ENCODE measurements around the gene PCDHAC2.

The PCDHAC2 gene, protein sequence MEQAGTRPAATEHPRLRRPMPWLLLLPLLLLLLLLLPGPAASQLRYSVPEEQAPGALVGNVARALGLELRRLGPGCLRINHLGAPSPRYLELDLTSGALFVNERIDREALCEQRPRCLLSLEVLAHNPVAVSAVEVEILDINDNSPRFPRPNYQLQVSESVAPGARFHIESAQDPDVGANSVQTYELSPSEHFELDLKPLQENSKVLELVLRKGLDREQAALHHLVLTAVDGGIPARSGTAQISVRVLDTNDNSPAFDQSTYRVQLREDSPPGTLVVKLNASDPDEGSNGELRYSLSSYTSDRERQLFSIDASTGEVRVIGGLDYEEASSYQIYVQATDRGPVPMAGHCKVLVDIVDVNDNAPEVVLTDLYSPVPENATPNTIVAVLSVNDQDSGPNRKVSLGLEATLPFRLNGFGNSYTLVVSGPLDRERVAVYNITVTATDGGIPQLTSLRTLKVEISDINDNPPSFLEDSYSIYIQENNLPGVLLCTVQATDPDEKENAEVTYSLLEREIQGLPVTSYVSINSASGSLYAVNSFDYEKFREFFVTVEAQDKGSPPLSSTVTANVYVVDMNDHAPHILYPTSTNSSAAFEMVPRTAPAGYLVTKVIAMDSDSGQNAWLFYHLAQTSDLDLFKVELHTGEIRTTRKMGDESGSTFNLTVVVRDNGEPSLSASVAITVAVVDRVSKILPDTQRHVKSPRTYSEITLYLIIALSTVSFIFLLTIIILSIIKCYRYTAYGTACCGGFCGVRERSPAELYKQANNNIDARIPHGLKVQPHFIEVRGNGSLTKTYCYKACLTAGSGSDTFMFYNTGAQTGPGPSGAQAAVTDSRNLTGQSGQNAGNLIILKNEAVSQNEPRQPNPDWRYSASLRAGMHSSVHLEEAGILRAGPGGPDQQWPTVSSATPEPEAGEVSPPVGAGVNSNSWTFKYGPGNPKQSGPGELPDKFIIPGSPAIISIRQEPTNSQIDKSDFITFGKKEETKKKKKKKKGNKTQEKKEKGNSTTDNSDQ

DNA sequence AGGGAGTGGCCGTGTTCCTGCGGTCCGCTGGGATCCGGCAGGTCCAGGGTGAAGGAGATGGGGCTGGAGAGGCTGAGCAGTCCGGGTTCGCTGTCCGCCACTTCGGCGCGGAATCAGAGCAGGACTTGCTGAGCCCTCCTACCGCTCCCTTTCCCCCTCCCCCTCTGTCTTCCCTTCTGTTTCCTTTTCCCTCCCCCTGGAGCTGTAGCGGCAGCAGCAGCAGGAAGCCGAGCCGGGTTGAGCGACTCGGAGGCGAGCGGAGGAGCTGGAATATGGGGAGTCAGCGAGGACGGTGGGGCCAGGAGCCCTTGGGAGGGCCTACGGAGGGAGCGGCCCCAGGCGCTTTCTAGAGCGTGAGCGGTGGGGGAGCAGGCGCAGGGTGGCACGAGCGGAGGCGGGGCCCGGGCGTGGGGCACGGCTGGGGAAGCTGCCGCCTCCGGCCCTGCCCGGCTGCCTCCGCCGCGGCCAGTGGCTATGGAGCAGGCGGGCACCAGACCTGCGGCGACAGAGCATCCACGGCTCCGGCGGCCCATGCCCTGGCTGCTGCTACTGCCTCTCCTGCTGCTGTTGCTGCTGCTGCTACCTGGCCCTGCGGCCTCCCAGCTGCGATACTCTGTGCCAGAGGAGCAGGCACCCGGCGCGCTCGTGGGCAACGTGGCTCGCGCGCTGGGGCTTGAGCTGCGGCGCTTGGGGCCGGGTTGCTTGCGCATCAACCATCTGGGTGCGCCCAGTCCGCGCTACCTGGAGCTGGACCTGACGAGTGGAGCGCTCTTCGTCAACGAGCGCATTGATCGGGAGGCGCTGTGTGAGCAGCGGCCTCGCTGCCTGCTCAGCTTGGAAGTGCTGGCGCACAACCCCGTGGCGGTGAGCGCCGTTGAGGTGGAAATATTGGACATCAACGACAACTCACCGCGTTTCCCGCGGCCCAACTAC, at the start of gene PCDHAC2:
Gene PCDHAC2, plus strand, starts transcription at position 184 of the 933 bp plus-strand sequence. Its CDS starts 291 bp downstream, at position 475.
- DNase-seq (ENCODE audit: low spot score): no peak

DNA sequence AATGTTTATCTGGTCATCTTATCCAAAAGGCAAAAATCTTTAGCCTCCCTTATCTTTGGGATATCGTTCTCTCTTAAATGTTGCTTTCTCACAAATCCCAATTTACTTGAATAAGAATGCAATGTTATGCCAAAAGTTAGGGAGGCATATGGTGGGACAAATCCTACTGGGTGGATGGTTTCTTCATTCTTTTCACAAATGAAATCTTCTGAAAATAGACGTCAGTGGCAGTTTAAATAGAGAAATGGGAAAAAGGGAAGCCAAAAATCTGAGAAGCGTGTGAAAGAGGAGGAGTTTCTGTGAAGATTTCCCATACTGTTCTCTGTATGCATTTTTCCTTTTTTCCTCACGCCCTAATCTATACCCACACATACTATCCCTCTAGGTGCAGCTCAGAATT, 42.7 kb upstream of the PCDHAC2 start:
- DNase-seq (ENCODE audit: low spot score): no peak

DNA sequence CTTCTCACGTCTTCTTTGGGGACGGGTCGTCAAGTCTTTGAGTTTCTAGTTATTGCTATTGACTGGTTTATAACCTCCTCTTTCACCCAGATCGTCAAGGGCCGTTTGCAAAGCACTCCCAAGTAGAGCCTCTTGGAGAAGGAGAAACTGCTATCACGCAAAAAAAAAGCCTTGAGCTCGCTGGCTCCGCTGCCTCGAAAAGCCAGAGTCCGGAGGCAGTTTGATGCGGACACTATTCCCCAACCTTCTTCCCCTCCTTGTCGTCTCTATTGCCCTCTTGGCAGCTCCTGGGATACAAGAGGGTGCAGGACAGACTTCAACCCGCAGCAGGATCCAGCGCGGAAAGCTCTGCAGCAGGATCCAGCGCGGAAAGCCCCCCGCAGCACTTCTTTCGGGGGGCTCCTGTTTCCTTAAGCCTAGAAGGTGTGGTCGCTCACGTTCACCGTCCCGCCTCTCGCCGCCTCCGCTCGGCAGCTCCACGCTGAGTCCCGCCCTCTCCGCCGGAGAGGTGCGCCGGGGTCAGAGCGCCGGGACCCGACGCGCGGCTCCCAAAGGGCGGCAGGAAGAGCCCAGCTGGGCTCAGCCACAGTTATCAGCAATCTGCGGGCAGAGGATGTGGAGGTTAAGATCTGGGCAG, 40.4 kb upstream of the PCDHAC2 start, which contains the start of gene PCDHAC1:
Gene PCDHAC1, plus strand, starts transcription at position 494 of the 637 bp plus-strand sequence. CDS start 594 bp downstream, outside the sequence.
- DNase-seq (ENCODE audit: low spot score): no peak

DNA sequence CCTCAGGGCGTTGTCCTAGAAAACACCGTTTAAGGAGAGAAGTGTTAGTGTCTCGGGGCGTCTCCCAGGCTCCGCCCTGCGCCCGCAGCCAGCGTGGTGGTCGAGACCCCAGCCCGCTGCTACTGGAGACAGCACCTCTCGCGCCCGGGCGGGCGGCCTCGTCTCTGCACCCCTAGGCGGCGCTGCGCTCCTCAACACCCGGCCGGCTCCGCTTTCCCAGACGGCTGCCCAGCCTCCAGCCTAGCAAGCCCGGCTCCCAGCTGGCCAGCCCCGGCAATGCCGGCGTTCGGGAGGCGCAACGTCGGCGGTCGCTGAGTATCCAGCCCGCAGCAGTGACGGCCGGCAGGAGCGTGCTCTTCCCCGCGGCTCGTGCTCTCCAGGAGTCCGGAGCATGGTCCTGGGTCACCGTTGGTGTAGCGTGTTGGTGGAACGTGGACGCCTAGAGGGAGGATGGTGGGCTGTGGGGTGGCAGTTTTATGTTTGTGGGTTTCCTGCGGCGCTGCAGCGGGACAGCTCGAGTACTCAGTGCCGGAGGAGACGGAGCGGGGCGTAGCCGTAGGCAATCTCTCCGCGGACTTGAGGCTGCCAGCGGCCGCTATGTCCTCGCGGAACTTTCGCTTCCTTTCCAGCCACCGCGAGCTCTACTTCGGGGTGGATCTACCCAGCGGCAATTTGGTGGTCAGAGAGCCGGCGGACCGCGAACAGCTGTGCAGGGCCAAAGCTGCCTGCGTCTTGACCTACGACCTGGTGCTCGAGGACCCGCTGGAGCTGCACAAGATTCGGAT, 39.6 kb upstream of the PCDHAC2 start:
- DNase-seq (ENCODE audit: low spot score): no peak

DNA sequence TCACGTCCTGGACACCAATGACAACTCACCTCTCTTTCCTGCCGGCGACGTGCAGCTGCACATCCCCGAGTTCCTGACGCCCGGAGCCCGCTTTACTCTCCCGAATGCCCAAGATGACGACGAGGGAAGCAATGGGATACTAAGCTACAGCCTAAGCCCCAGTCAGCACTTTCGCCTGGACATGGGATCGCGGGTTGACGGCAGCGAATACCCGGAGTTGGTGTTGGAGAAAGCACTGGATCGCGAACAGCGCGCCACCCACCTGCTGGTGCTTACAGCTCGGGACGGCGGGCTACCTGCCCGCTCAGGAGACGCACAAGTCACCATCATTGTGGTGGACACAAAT, 39.1 kb upstream of the PCDHAC2 start:
- DNase-seq (ENCODE audit: low spot score): no peak

DNA sequence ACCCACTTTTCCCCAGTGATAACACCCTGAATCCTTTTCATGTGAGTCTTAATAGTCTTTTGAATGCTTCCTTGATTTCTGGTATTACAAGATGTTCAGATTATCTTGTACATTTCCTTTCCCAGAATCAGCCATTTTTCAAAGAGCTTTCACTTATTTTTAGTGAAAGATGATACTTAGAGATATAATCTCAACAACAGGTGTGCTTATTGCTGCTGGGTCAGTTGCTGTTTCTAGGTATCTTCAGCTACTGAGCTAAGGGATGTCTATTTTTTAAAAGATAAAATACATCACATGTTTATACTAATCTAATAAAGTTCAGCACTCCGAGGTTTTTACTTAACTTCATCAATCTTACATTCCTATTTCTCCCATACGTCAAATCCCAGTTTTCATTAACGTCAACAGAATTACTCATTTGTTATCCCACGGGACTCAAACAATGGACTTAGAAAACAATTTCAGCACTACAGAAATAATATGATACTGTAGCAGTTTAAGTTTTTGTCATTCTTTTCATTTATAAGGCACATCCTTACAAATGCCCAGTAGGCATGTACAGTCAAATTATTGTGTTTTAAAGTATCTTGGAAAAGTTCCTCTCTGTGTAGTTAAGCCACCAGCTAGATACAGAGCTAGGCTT, 31.2 kb upstream of the PCDHAC2 start:
- no peak for DNase-seq (ENCODE audit: low spot score)

DNA sequence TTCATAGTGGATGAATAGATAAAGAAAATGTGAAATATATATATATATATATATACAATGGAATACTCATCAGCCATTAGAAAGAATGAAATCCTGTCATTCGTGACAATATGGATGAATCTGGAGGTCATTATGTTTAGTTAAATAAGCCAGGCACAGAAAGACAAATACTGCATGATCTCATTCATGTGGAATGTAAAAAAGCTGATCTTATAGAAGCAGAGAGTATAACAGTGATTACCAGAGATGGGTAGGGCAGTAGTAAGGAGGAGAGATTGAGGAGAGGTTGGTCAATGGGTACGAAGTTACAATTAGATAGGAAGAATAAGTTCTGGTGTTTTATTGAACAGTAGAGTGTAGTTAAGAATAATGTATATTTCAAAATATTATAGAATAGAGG, 19.7 kb upstream of the PCDHAC2 start:
- no peak for DNase-seq (ENCODE audit: low spot score)

DNA sequence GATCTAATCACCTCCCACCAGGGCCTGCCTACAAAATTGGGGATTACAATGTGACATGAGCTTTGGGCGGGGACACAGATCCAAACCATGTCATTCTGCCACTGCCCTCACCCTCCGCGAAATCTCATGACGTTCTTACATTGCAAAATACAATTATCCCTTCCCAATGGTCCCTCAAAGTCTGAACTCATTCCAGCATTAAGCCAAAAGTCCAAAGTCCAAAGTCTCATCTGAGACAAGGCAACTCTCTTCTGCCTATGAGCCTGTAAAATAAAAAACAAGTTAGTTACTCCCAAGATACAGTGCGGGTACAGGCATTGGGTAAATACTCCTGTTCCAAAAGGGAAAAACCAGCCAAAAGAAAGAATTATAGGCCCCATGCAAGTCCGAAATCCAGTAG, 14.6 kb upstream of the PCDHAC2 start:
- no peak for DNase-seq (ENCODE audit: low spot score)

DNA sequence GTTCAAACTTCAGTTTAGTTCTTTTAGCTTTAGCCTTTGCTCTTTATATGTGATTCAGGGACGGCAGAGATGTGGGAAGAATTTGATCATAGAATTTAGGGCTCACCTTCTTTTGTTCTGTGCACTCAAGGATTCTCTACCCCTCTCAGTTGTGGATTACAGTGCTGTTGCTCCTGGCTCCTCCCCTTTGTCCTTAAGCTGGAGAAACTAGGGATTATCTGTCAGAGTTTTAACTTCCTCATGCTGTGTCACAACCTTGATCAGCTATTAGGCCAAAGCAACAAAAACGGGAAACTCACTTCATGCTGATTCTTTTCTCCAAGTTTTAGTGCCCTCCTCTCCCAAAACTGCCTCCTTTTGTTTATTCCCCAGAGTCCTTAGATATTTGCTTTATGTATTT, 13.0 kb upstream of the PCDHAC2 start:
- no peak for DNase-seq (ENCODE audit: low spot score)

DNA sequence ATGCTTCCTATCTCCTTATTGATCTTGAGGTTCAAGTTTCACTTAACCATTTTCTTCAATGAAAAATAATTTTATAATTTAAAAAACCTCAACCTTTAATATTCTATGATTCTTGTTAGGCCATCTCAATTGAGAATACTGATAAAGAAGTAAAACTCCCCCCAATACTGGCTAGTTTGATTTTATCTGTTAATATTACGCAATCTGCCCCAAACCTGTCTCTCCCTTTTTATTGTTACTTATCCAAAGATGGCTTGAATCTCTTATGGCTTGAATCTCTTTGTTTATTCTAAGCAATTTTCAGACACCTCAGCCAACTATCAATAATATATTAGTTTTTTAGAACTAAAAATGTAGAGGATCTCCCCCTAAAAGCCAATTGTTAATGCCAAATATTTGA, 4.1 kb upstream of the PCDHAC2 start:
- DNase-seq (ENCODE audit: low spot score): no peak

DNA sequence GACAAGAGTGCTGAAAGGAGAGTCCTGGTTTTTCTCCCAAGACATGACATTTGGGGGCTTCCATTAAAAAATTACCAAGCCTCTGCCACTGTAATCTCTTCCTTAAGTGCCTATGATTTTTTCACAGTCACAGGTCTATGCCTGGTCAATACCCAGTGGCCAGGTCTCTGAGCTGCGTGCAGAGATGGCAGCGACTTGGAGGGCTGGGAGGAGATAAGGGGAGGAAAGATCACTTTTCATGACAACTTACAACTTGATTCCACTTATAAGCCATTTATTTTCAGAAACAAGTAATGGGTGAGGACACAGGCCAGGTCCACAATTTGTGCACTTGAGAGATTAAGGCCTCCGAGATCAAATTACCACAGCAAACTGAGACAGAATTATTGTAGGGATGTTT, 1.9 kb upstream of the PCDHAC2 start:
- no peak for DNase-seq (ENCODE audit: low spot score)

DNA sequence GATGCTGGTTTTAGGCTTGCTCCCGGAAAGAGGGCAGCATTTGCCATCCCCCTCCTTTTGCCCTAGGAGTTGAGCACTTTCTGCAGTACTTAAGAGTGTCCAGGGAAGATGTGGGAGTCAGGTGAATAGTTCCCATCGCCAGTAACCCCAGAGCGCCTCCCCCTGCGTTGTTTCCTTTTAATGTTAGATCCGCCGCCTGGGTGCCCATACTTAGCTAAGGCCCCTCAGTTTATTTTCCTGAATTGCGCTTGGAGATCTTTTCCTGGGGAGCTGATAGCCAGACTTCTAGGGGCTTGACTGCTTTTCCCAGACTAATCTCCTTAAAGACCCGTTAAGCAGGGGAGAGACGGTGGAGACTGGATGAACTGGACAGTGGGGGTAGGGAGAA, 377 bp upstream of the PCDHAC2 start:
- DNase-seq (ENCODE audit: low spot score): no peak

DNA sequence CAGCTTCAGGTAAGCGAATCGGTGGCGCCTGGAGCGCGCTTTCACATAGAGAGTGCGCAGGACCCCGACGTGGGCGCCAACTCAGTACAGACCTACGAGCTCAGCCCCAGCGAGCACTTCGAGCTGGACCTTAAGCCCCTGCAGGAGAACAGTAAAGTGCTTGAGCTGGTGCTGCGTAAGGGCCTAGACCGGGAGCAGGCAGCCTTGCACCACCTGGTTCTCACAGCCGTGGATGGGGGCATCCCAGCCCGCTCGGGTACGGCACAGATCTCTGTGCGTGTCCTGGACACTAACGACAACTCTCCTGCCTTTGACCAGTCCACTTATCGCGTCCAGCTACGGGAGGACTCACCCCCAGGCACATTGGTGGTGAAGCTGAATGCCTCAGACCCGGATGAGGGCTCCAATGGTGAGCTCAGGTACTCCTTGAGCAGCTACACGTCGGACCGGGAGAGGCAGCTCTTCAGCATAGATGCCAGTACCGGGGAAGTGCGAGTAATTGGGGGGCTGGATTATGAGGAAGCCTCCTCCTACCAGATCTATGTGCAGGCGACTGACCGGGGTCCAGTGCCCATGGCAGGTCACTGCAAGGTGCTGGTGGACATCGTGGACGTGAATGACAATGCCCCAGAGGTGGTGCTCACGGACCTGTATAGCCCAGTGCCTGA, 1.1 kb downstream of the PCDHAC2 start:
- DNase-seq (ENCODE audit: low spot score): no peak

DNA sequence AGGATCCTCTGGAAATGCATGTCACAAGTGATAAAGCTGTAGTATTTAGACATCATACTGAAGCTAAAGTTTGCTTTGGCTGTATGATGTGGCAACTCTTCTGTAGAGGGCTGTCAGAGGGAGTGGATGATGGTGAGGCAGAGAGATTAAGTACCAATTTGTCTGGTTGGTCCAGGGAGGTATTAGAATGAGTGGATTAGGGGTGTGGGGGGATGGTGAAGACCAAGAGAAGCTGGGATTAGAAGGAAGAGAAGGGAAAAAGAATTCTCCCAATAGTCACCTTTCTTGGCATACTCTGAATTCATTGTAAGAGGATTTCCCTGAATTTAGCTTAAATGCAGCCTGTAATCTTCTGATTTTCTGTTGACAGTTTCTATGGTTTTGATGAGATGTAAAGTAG, 3.6 kb downstream of the PCDHAC2 start:
- DNase-seq (ENCODE audit: low spot score): no peak

DNA sequence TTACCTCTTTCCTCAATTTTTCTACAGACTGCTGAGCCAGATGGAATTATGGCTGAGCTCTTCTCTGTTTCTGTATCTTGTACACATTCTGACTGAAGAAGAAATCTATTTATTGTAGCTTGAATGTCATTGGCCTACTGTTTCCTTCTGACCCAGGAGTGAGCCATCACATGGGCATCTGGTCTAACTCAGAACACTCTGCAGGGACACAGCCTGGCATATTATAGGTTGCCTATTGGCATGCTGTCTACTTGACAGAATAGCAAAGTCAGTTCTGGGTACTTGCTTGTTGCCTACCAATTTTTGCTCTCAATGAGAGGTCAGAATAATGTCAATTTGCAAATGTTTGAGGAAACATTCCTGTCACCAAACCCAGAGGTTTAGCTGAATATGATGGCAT, 7.3 kb downstream of the PCDHAC2 start:
- DNase-seq (ENCODE audit: low spot score): no peak

DNA sequence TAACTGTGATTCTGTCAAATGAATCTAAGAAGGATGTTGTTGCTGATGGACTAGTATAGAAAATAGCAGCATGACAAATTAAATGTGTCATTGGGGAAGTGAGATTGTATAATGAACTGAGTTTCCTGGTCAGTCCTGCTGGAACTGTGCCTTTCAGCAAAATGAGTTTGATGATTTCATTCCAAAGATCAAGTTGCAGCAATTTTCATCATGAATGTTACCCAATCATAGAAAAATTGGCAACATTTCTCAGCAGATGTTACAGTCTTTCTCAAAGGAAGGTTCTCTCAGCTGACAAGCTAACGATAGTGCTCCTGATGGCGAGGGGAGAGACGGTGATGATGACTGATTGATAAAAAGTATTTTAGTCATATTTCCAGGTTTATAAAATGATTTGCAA, 10.7 kb downstream of the PCDHAC2 start:
- no peak for DNase-seq (ENCODE audit: low spot score)

DNA sequence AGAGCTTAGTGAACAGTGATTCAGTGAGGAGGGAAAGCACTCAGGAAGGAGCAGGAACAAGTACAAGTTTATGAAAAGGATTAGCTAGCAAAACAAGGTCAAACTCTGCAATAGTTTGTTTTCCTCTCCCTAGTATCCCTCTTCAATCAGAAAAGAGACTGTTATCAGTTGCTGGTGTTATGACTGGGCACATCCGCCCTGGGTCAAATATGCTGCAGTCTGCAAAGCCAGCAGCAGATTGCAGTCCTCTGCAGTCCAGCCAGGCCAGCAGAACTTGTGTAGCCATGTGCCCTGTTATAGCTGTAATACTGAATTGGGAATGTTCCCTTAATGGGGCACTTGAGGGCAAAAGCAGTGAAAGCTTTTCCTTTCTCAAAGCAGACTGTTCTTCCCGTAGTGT, 12.0 kb downstream of the PCDHAC2 start:
- no peak for DNase-seq (ENCODE audit: low spot score)

DNA sequence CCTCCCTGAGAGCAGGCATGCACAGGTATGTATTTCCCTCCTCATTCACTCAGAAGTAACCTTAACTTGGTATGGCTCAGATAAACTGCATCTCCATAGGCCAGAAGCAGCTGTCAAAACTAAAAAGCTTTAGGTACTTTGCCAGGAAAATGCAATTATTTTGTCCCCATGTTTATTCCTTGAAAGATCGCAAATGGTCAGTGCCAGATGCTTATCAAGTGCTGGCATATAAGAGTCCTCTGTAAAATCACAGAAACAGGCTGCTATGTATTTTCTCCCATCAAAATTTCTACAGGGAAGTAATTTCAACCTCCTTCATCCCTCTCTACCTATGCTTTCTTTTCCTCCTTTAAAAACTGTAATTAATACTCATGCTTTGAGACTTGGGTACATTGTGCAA, 12.7 kb downstream of the PCDHAC2 start:
- no peak for DNase-seq (ENCODE audit: low spot score)

DNA sequence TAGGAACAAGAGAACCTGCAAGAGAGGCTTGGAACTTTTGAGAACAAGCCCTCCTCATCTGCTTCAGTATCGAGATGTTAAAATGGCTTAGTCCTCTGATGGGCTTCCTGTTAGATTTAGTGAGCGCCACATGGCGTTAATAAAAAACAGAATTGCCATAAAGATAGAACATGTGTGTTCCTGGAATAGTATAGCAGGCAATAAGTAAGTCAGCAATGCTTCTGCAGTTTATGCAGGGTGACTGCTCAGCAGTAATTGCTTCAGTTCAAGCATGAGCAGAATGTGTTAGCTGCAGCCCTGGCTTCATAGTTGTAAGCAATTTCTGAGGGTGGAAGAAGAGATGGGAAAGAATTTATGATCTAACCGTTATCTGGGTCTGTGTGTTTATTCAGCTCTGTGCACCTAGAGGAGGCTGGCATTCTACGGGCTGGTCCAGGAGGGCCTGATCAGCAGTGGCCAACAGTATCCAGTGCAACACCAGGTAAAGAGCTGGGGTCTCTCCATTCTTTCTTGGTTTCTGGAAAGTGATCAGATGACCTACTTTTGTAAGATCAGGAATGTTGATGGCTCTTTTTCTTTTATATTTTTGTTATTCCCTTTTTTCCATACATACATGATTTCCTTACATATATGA, 15.9 kb downstream of the PCDHAC2 start:
- no peak for DNase-seq (ENCODE audit: low spot score)
